Daoy (cell line): ENCODE results near the gene JPH3. TPM values are rescaled to one million over a fixed set of nuclear protein-coding genes. Genes with fewer than 3 reads are reported as not detected.
"Not testable (repeated sequence)": the region's sequence is repeated elsewhere in the genome, so short reads cannot be mapped to it uniquely, and the experiment has no call there.

Experiments
- DNase-seq: peaks from one replicate; pipeline ENCODE4 v3.0.0-alpha.2; 2015; ENCODE audit warnings: low read depth
- total RNA-seq: library from RNA; depleted of rRNA; stranded (reverse); fragments of >200 nt; shearing (Covaris generic); gene quantifications from 2 replicates; pipeline ENCODE4 v1.2.3, GENCODE V29; 2014

JPH3 gene
- total RNA-seq, 1 experiment from 2014 or later = 6.2 TPM

DNA sequence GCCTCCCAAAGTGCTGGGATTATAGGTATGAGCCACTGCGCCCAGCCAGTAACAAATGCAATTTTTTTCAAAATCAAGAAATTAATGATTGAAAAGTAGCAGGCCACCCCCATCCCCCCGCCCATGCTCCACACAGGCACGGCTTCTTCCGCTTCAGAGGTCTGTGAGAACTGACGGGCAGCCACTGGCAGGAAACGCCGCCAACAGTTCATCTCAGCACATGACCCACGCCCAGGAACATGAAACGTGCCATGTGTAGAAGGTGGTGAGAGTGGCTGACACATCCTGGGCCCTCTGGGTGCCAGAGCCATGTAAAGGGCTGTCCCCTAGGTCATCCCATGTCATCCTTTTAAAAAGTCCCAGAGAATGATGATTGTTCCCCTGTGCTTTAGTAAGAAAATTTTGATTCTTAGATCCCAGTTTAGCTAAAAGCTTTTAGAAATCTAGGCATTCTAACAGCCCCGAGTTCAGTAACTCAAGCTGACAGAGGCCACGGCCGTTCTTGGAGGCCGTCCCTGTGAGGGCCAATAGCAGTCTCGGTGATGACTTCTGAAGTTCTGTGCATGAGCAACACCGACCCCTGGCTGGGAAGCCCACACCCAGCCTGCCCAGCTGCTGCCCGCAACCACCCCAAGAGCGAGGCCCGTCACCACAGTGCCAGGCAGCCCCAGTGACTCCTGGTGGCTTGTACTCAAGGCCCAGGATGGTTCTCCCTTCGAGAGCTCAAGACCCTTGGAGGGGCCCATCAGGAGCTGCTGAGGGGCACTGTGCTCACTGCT, 111.3 kb downstream of the JPH3 start:
- no peak for DNase-seq

DNA sequence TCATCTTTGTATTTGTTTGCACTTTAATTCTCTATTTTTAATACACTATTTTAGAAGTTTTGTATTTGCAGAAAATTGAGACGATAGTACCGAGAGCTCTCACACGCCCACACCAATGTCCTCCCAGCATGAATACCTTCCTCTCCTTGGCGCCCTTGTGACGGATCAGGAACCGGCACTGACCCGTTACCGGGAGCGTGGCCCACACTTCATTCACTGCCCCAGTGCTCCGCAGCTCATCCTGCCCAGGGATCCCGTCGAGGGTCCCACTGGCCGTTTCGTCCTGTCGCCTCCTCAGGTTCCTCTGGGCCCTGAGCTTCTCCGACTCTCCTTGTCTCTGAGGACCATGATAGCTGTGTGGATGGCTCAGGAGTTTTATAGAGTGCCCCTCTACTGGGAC, 112.9 kb downstream of the JPH3 start:
- DNase-seq = no peak

DNA sequence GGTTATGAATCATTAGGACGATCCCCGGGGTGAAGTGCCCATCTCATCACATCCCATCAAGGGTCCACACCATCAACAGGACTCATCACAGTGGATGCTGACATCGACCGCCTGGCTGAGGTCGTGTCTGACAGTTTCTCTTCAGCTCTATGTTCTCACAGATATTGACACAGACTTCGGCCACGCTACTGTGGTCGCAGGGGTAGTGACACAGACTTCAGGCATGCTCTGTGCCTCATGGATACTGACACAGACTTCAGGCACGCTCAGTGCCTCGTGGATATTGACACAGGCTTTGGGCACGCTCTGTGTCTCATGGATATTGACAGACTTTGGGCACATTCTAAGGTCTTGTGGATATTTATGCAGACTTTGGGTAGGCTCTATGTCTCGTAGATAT, 113.3 kb downstream of the JPH3 start:
- no peak for DNase-seq

DNA sequence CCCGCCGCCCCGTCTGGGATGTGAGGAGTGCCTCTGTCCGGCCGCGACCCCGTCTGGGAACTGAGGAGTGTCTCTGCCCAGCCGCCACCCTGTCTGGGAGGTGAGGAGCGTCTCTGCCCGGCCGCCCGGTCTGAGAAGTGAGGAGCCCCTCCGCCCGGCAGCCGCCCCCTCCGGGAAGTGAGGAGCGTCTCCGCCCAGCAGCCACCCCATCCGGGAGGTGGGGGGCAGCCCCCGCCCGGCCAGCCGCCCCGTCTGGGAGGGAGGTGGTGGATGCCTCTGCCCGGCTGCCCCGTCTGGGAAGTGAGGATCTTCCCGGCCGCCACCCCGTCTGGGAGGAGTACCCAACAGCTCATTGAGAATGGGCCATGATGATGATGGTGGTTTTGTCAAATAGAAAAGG, 116.5 kb downstream of the JPH3 start:
- not testable (repeated sequence) for DNase-seq

DNA sequence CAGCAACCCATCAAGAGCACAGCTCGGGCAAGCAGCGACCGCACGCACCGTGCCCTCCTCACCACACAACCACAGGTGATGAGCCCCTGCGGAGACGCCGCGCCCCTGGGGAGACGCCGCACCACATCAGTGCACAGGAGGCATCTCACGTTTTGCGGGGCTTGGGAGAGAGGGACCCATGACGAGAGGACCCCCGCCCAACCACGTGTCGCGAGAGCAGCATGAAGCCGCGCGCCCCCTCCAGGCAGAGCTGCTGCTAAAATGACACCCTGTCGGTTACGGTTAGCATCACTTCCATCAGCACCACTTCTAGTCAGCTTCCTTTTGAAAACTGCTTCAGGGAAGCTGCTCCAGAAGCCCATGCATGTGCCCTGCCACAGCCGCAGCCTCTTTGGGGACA, 118.1 kb downstream of the JPH3 start:
- DNase-seq = no peak

DNA sequence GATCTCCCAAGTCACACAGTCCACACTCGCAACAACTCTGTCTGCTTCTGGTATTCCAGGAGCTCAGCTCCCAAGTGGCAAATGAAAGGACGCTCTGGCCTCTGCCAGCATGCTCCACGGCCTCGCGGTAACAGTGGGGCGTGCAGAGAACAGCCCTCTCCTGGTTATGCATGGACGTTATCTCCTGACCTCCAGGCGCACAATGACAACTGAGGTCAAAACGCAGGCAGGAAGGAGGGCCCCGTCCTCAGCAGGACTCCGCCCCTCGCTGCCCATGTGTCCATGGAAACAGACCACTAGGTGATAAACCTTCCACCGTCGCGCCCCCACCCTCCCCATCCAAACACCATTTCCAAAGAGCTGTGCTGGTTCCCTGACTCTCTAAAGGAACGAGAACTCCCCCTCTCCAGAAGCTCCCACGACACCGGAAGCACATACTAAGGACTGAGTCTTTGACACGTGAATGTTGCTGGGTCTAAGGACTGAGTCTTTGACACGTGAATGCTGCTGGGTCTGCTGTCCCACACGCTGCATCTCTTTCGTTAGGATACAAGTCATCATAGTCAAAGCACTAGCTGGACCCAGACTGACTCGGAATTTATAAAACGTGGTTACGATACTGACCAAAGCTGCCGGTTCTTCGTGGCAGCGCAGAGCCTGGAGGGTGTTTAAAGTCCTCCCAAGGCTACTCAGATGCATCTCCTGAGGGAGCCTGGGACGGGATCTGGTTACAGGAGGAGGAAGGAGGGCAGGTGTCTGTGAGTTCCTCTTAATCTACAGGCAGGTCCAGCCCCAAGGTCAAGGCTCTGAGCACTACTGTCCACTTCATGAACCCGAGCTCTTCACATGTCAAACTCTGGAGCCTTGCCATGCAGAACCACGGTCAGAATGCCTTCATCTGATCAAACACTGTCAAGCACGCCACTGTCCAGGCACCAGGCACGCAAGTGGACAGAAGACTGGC, 119.6 kb downstream of the JPH3 start:
- DNase-seq = no peak

DNA sequence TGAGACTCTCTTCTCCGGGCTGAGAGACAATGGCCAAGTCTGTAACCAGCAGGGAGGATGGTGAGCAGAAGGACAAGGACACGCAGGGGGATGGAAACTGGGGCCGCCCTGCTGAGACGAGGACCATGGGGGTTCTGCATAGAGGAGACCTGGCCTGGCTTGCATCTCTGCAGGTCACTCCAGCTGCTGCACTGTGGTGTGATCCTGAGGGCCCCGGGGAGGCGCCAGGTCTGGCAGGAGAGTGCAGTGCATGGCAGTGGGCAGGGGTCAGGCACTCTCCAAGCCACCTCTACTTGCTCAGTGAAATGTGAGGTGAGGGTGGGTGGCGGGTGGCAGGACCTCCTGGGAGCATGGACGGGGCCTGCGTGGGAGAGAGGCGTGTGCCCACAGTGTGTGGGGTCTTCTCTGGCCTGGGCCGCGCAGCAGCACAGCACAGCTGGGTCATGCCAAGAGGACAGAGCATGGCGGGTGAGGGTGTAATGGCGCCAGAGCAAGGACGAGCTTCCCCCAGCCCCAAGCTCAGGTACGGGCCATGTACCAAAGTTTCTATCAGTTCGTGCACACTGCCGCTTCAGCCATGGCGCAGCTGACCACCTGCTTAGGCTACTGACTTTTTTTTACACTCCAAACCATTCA, 120.4 kb downstream of the JPH3 start:
- no peak for DNase-seq

DNA sequence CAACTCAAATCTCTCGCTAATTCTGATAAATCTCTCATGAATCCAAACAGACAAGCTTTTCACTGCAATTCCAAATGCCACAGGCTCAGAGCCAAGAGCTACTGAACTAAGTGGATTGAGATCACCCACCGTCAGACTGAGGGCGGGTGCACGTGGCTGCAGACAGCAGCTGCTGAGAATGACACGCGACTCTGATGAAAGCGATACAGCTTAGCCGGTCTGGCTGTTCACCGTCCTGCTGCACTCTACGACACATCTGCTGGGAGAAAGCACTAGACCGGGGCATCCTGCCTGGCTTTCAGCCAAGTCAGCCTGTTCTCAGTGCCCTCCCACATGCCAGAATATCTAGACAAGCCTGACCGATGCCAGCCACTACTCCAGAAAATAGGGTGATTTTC, 120.9 kb downstream of the JPH3 start:
- DNase-seq = peak; percentile 67

DNA sequence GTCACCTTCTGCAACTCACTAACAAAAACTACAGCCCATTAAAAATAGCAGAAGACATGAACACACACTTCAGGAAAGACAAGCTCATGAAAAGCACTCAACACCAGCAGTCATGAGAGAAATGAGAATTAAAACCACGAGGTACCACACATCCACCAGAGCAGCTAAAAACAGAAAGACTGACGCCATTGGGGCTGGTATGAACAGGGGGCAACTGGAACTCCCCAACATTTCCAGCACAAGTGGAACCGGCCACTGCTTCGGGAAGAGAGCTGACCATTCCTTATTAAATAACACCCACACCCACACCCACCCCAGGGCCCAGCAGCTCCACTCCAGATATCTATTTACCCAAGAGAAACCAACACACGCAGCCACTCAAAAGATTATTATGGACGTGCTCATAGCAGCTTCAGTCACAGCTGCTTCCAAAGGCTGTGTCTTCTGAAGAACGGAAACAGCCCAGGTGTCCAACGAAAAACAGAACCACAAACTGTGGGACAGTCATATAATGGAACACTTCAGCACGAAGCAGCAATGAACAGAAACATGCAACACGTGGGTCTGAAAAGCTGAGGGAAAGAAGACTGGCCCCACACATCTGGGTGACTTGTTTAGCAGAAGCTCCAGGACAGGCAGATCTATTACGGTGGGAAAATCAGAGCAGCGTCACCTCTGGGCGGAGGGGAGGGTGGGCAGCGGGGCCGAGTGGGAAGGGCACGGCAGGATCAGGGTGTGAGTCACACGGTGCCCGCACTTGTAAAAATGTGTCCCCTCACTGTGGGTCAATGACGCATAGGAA, 122.4 kb downstream of the JPH3 start:
- peak; percentile 44 for DNase-seq

DNA sequence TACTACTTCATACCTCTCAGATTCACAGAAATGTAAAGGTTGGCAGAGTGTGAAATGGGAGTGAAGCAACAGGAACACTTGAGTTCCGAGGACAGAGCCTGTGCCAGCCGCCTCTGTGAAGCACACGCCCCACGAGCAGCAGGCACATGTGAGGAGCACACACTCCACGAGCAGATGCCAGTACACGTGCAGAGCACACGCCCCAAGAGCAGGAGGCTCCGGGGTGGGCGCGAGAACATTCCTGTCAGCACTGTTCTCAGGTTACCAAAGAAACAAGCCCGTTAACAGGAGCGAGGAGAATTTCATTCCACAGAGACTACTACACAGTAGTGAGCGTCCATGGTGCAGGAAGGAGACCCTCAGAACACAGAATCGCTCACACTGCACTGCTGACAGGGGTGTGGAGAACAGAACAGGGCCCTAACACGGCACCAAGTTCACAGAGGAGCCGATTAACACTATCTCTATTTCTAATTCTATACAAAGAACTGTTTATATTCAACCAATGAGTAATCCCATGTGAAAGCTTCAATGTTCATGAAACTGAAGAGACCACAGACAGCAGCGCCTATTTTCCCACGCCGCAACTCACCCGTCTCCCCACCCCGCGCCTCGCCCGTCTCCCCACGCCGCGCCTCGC, 123.4 kb downstream of the JPH3 start:
- peak; percentile 56 for DNase-seq

DNA sequence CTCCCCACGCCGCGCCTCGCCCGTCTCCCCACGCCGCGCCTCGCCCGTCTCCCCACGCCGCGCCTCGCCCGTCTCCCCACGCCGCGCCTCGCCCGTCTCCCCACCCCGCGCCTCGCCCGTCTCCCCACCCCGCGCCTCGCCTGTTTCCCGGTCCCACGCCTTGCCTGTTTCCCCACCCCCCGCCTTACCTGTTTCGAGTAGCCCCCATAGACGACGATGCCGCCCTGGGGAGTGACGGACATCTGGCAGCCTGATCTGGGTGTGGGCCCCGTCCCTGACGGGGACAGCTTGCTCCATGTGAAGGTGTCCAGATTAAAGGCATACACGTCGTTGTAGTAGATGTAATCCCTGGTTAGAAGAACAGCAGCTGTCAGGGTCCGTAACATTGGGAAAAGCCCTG, 124.3 kb downstream of the JPH3 start:
- DNase-seq = not testable (repeated sequence)

DNA sequence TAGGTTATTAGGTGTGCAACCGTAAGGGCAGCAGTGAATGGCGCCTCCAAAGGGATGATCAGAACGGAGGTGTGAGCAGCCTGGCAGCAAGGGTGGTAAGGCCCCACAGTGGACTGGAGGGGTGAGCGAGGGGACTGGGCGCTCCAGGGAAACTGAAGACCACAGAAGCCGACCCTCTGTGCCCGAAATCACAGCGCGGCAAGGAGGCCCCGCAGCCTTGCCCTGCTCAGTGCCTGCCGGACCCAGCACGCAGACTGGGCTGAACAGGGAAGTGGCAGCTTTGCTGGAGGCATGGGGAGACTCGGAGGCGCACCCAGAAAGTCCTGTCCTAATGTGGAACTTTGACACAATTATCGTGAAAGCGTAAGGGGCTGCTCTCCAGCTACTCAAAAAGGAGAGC, 125.0 kb downstream of the JPH3 start:
- no peak for DNase-seq

DNA sequence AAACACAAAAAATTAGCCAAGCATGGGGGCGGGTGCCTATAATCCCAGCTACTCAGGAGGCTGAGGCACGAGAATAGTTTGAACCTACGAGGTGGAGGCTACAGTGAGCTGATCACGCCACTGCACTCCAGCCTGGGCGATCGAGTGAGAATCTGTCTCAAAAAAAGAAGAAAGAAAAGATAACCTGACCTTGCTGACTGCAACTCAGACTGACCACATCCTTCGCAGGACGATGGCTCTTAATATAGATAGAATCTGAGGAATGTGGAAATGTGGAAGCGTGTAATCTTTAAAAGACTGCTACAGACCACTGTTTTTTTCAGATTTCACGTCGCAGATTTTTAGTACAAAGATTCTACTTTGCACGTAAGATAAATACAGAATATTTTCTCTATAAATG, 125.7 kb downstream of the JPH3 start:
- no peak for DNase-seq

DNA sequence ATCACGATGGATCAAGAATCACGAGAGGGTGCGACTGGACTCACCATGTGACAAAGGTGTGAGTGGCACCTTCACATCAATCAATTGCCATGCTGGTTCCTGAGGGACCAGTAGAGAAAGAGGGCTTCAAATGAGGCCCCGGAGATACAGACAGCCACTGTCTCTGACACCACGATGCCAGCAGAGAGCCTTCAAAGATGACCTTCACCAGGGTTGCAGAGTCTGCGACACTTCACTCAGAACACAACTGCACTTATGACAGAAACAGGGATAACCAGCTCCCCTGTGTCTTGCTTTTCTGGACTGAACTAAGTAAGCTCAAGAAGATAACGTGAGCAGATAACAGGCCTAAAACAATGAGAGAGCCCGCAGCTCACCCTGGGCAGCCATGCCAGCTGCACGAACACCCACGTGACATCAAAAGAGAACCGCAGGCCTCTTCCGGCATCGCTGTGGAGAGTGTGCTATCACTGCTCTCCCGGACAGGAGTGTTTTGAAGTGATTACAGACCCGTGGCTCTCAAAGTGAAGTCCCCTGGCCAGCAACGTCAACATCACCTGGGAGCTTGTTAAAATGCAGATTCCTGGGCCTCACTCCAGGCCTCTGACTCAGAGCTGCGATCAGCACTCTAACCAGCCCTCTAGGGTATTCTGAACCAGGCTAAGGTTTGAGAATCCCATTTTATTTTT, 127.1 kb downstream of the JPH3 start:
- DNase-seq = no peak

DNA sequence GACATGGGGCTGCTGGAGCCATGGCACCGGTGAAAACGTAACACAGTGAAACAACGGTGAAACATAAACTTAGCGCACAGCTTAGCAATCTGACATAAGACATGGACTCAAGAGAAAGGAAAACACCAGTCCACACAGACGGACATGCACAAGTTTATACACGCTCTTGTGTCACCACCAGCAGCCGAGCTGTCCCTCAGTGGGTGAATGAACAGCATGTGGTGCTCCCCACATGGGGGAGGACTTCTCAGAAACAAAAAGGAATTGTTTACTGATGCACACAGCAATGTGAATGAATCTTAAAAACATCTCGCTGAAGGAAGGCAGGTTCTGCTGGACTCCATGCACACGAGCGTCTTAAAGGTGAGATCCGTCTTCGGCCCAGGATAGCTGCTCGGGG, 129.3 kb downstream of the JPH3 start:
- DNase-seq = no peak

DNA sequence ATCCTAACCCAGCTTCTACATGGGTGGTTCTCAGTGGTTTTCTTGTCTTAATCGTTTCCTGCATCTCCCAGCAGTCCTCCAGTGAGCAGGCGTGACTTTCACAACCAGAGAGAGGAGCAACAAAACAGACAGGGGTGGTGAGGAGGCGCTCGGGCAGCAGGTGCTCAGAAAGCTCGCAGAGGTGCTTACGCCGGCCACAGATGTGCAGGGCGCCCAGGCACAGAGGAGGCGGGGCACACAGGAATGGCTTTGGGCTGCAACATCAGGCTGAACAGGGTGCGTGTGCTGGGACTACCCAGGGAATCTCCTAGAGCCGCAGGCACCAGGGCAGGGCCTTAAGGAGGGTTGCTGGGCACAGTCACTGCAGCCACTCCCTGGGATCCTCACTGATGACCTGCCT, 130.9 kb downstream of the JPH3 start:
- DNase-seq = no peak

DNA sequence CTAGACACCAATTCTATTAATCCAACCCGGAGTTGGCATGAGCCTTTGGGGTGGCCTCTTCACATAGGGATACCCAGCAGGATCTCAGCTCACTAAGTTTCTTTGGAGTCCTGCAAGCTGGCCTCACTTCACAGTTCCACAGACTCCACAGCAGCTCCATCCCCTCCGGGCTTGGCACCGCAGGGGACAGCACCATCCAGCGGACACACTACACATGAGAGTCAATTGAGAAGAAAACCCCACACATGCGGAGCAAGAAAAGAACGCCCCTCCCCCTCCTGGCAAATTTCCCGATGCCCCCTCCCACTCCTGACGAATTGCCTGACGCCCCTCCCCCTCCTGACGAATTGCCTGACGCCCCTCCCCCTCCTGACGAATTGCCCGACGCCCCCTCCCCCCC, 132.3 kb downstream of the JPH3 start:
- no peak for DNase-seq

DNA sequence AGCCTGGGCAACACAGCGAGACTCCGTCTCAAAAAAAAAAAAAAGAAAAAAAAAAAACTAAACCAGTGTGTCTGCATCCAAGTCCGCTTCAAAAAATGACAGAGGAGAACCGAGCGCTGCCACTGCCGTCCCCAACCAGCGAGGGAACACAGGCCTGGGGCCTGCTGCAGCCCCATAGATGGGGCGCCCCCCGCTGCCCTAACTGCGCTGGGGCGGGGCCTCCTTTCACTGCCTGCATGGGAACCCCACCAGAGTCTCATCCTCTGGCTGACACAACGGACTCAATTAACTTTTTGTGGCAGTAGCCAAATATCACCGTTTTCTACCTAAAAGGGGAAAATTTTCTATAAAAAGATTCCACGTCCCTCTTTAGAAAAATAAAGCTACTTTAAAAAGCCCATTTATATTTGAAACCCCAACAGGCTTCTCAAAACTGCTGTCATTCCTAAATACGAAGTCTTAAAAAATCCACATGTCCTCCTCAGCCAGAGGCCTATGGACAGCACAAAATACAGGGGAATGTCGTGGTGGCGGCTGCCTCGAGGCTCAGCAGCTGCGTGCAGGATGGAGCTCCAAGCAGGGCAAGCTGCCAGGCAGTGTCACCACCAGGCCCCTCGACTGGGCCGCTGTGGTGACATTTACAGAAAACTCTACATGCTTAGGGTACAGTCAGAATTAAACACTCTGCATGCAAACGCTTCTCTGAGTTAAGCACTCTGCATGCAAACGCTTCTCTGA, 133.1 kb downstream of the JPH3 start:
- no peak for DNase-seq

DNA sequence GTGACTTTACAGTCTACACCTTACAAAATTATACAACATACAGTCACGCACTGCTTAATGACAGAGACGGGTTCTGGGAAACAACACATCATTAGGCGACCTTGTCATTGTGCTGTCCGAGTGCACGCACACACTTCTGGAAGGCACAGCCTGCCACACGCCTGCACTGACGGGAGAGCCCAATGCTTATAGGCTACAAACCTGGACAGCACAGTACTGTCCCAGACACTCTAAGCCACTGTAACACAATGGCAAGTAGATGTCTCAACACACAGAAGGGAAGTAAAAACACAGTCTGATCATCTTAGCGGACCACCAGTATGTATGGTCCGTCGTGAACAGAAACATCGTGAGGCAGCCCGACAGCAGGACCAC, 133.7 kb downstream of the JPH3 start:
- DNase-seq = no peak

DNA sequence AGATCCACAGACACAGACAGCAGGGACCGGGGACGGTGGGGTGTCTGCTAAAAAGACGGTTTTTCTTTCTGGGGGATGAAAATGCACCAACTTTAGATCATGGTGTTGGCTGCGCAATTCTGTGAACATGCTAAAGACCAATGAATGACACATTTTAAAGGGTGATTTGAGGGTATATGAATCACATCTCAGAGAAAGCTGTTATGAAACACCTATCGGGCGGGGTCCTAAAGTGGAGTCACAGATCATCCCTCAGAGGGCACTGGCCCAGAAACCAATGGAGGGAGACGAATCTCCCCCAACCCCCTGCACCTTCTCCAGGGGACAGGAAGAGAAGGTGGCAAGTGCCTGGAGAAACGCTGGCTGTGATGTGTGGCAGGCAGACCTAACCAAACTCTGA, 137.5 kb downstream of the JPH3 start:
- DNase-seq = no peak
